ENCODE measurements around the gene ANKRD42.
"Not testable (repeated sequence)": the region's sequence is repeated elsewhere in the genome, so short reads cannot be mapped to it uniquely, and the experiment has no call there.

Gene ANKRD42

DNA sequence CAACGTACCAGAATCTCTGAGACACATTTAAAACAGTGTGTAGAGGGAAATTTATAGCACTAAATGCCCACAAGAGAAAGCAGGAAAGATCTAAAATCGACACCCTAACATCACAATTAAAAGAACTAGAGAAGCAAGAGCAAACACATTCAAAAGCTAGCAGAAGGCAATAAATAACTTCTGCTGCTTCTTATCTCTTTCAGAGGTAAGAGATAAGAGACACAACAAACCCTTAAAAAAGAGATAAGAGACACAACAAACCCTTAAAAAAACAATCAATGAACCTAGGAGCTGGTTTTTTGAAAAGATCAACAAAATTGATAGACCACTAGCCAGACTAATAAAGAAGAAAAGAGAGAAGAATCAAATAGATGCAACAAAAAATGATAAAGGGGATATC, 75.6 kb downstream of the ANKRD42 start:
- H3K27me3 ChIP-seq (ENCODE audit: insufficient read depth, low read length); H3K4me1 ChIP-seq (ENCODE audit: control insufficient read depth, insufficient read depth, low read length, unreplicated experiment); H3K4me3 ChIP-seq (ENCODE audit: low read depth, low read length); H3K79me2 ChIP-seq (ENCODE audit: control insufficient read depth, insufficient read depth, low read length, unreplicated experiment); H2AFZ ChIP-seq (ENCODE audit: low read length, unreplicated experiment); H3K27ac ChIP-seq (ENCODE audit: low read depth, low read length): not testable (repeated sequence)
- peaks cover 19% of the 10 kb centered on the region; the same call in 1 of the 2 replicates for H3K36me3 ChIP-seq (ENCODE audit: insufficient read depth, low read length)

DNA sequence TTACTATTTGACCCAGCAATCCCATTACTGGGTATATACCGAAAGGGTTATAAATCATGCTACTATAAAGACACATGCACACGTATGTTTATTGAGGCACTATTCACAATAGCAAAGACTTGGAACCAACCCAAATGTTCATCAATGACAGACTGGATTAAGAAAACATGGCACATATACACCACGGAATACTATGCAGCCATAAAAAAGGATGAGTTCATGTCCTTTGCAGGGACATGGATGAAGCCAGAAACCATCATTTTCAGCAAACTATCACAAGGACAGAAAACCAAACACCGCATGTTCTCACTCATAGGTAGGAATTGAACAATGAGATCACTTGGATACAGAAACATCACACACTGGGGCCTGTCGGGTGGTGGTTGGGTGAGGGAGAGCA, 78.2 kb downstream of the ANKRD42 start:
- peaks cover 14% of the 10 kb centered on the region; the same call in 1 of the 2 replicates for H3K36me3 ChIP-seq (ENCODE audit: insufficient read depth, low read length)
- H3K27me3 ChIP-seq (ENCODE audit: insufficient read depth, low read length); H3K27ac ChIP-seq (ENCODE audit: low read depth, low read length); H3K79me2 ChIP-seq (ENCODE audit: control insufficient read depth, insufficient read depth, low read length, unreplicated experiment); H3K4me1 ChIP-seq (ENCODE audit: control insufficient read depth, insufficient read depth, low read length, unreplicated experiment); H3K4me3 ChIP-seq (ENCODE audit: low read depth, low read length); H2AFZ ChIP-seq (ENCODE audit: low read length, unreplicated experiment): not testable (repeated sequence)

DNA sequence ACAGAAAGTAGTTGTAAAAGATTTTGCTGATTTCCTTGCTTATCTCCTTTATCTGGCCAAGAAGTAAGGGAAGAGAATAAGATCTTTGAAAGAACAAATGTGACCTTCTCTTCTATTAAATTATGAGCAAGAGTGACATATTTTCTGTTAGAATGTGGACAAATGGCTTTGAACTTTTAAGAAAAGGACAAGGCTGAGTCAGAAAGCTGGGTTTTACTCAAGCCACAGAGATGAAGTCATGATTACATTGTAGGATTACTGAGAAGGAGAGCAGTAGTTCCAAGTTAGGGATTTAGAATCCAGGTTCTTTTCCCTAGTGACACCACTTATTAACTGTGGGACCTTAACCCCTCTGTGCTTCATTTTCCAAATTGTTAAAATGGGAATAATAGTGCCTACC, 79.1 kb downstream of the ANKRD42 start:
- H3K27ac ChIP-seq (ENCODE audit: low read depth, low read length) = peak overlapping the region; percentile 60
- no peaks in the 10 kb centered on the region for H3K79me2 ChIP-seq (ENCODE audit: control insufficient read depth, insufficient read depth, low read length, unreplicated experiment)

DNA sequence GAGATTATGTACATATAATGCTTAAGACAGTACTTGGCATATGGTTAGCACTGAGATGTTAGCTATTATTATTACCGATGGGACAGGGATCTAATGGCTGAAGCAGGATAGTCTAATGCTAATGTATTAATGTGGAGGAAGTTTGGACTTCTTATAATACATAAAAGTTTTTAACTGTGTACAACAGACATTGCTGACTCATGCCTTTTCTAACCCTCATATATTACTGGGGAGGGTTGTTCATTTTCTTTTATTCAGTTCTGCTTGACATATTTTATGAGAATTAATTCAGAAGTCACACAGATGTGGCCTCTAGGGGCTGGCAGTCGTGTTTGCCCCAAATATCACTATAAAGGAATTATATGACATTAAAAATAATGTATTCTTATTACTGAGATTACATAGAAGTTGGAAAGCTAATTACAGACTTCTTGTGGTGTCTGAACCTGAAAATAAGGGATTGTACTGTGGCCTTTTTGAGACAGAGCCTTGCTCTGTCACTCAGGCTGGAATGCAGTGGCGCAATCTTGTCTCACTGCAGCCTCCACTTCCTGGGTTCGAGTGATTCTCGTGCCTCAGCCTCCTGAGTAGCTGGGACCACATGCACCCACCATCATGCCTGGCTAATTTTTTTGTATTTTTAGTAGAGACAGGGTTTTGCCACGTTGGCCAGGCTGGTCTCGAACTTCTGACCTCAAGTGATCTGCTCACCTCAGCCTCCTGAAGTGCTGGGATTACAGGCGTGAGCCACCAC, 82.6 kb downstream of the ANKRD42 start:
- H3K4me1 ChIP-seq (ENCODE audit: control insufficient read depth, insufficient read depth, low read length, unreplicated experiment) = peaks cover 11% of the 10 kb centered on the region
- peaks cover 12% of the 10 kb centered on the region for H3K79me2 ChIP-seq (ENCODE audit: control insufficient read depth, insufficient read depth, low read length, unreplicated experiment)
- H3K27me3 ChIP-seq (ENCODE audit: insufficient read depth, low read length) = no peaks in the 10 kb centered on the region
- H3K4me3 ChIP-seq (ENCODE audit: low read depth, low read length) = no peak overlapping the region
- H3K36me3 ChIP-seq (ENCODE audit: insufficient read depth, low read length) = peaks cover 20% of the 10 kb centered on the region
- no peak overlapping the region for H2AFZ ChIP-seq (ENCODE audit: low read length, unreplicated experiment)
- no peak overlapping the region for H3K27ac ChIP-seq (ENCODE audit: low read depth, low read length)

More for the DNA sequence above, 79.1 kb downstream of the ANKRD42 start:
- Histone ChIP-seq H3K27me3 (ENCODE audit: insufficient read depth, low read length) (no peaks in the 10 kb centered on the region), H3K4me1 (ENCODE audit: control insufficient read depth, insufficient read depth, low read length, unreplicated experiment) (peaks cover 7% of the 10 kb centered on the region), H2AFZ (ENCODE audit: low read length, unreplicated experiment) (no peak overlapping the region), H3K36me3 (ENCODE audit: insufficient read depth, low read length) (peaks cover 20% of the 10 kb centered on the region; the same call in 1 of the 2 replicates), H3K4me3 (ENCODE audit: low read depth, low read length) (no peak overlapping the region)

DNA sequence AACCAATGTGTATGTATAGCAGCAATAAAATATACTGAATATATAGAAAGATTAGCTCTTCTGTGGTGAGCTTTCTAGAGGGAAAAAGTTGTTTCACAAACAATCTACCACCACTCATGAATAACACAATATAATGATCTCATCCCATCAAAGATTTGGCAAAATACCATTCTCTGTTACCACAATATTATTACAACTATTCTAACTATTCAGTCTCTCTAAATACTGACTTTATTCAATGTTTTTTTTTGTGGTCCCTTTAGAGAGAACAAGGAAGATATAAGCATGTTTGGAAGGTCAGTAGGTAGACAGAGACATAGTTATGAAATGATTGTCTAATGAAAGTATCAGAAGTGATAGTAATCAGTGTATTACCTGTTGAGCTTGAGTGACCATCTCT, 84.8 kb downstream of the ANKRD42 start:
- peaks cover 27% of the 10 kb centered on the region for H3K79me2 ChIP-seq (ENCODE audit: control insufficient read depth, insufficient read depth, low read length, unreplicated experiment)
- no peaks in the 10 kb centered on the region for H3K27me3 ChIP-seq (ENCODE audit: insufficient read depth, low read length)
- H3K4me3 ChIP-seq (ENCODE audit: low read depth, low read length) = no peak overlapping the region
- no peak overlapping the region for H2AFZ ChIP-seq (ENCODE audit: low read length, unreplicated experiment)
- peaks cover 9% of the 10 kb centered on the region for H3K4me1 ChIP-seq (ENCODE audit: control insufficient read depth, insufficient read depth, low read length, unreplicated experiment)
- peaks cover 10% of the 10 kb centered on the region for H3K36me3 ChIP-seq (ENCODE audit: insufficient read depth, low read length)
- H3K27ac ChIP-seq (ENCODE audit: low read depth, low read length) = peak overlapping the region; percentile 12; the same call in 1 of the 2 replicates

DNA sequence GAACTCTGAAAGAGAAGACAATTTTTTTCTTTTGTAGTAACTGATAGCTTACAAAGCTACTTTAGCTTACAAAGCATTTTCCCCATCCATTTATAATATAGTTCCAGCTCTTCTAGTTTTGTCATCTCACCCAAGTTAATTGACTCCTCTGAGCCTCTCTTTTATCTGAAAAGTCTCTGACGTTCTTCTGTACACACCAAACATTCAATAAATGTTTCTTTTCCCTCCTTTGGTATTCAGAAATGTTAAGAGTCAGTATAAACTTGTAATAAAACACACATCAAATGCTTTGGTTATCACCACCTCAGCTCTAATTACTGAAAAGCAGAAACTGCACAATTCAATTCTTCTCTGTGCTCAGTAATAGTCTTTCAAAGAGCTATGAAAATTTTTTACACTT, 86.7 kb downstream of the ANKRD42 start:
- peaks cover 6% of the 10 kb centered on the region for H3K36me3 ChIP-seq (ENCODE audit: insufficient read depth, low read length)
- H3K79me2 ChIP-seq (ENCODE audit: control insufficient read depth, insufficient read depth, low read length, unreplicated experiment) = peaks cover 46% of the 10 kb centered on the region
- no peak overlapping the region for H2AFZ ChIP-seq (ENCODE audit: low read length, unreplicated experiment)
- H3K27ac ChIP-seq (ENCODE audit: low read depth, low read length) = no peak overlapping the region
- H3K4me3 ChIP-seq (ENCODE audit: low read depth, low read length) = no peak overlapping the region
- H3K27me3 ChIP-seq (ENCODE audit: insufficient read depth, low read length) = no peaks in the 10 kb centered on the region
- H3K4me1 ChIP-seq (ENCODE audit: control insufficient read depth, insufficient read depth, low read length, unreplicated experiment) = peaks cover 21% of the 10 kb centered on the region

DNA sequence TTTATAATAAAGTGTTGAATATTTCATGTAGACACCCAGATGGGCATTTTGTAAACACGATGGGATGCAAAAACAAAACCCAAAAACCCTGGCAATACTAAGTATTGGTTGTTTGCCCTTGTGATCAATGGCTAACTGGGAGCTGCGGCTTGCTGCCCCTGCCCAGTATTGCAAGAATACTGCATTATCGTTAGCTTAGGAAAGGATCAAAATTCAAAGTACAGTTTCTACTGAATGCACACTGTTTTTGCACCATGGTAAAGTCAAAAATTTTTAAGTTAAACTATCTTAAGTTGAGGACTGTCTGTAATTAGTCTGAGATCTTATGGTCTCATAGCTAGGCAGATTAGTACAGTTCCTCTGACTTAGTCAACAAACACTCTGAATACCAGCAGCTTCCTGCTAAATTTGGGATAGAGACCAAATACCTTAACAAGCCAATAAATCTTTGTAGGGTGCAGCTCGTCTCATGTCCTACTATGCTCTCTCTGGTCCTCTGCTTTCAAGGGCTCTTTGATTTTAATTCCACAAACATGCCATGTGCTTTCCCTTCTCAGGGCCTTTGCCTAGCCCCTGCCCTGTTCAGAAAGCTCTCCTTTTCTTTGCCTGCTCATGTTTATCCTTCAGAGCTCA, 88.7 kb downstream of the ANKRD42 start:
- H3K4me1 ChIP-seq (ENCODE audit: control insufficient read depth, insufficient read depth, low read length, unreplicated experiment) = peaks cover 21% of the 10 kb centered on the region
- no peaks in the 10 kb centered on the region for H3K27me3 ChIP-seq (ENCODE audit: insufficient read depth, low read length)
- H3K27ac ChIP-seq (ENCODE audit: low read depth, low read length) = no peak overlapping the region
- peaks cover 48% of the 10 kb centered on the region for H3K79me2 ChIP-seq (ENCODE audit: control insufficient read depth, insufficient read depth, low read length, unreplicated experiment)
- no peak overlapping the region for H2AFZ ChIP-seq (ENCODE audit: low read length, unreplicated experiment)
- peaks cover 1% of the 10 kb centered on the region for H3K36me3 ChIP-seq (ENCODE audit: insufficient read depth, low read length)
- no peak overlapping the region for H3K4me3 ChIP-seq (ENCODE audit: low read depth, low read length)

DNA sequence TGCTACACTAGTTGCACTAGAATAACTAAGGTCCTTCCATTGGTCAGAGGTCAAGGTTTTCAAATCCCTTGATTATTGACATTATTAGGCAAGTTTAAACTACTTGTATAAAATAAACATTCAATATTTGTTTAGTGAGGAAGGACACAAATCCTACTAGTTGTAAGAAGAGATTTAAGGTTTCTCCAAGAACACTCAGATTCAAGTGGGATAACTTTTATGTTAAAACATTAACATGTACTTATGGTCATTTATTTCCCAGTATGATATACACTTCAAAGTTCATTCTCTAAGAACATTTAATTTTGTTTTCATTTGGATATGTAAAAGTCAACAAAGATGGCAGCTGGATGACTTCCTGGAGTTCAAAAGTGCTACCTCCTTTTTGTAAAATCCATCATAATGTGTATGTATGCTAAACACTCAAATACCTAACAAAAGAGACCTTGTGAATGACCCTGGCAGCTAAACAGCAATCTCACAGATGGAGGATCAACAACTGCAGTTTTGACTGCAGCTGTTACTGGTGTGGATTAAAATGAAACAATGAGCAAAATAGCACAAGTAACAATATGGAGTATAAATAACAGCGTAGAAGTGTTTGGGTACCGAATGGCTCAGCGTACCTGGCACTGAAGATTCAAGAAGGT, 91.1 kb downstream of the ANKRD42 start:
- peak overlapping the region; percentile 88 for H3K4me3 ChIP-seq (ENCODE audit: low read depth, low read length)
- no peaks in the 10 kb centered on the region for H3K27me3 ChIP-seq (ENCODE audit: insufficient read depth, low read length)
- no peaks in the 10 kb centered on the region; the same call in none of the 2 replicates for H3K36me3 ChIP-seq (ENCODE audit: insufficient read depth, low read length)
- H2AFZ ChIP-seq (ENCODE audit: low read length, unreplicated experiment) = peak overlapping the region; percentile 76
- H3K27ac ChIP-seq (ENCODE audit: low read depth, low read length) = peak overlapping the region; percentile 88
- peaks cover 16% of the 10 kb centered on the region for H3K4me1 ChIP-seq (ENCODE audit: control insufficient read depth, insufficient read depth, low read length, unreplicated experiment)
- H3K79me2 ChIP-seq (ENCODE audit: control insufficient read depth, insufficient read depth, low read length, unreplicated experiment) = peaks cover 48% of the 10 kb centered on the region

DNA sequence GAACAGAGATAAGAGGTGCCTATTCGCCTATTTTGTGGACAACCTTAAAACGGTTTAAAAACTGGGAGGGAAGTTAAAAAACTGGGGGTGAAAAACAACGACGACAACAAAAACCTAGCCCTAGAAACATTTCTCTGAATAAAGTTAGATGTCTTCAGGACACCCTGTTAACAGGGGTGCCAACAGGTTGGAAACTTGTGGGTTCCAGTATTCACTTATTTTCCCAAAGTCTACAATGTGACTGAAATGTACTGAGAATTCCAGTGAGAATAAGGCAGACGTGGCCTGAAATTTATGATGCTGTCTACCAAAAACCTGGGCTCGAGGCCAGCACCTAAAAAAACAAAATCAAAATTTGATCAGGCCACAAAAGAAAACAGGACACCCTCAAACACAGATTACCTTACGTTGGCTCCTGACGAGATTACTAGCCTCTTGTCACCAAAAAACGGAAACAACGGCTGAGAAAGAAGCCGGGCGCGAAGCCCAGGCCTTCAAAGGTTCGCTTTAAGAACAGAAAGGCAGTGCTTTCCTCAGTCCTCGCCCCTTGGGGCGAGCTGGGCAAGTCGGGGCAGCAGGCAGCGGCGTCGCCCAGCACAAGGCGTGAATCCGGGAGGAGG, 91.7 kb downstream of the ANKRD42 start:
- H3K27me3 ChIP-seq (ENCODE audit: insufficient read depth, low read length) = no peaks in the 10 kb centered on the region
- H3K4me3 ChIP-seq (ENCODE audit: low read depth, low read length) = peak overlapping the region; percentile 88
- H3K27ac ChIP-seq (ENCODE audit: low read depth, low read length) = peak overlapping the region; percentile 88
- H2AFZ ChIP-seq (ENCODE audit: low read length, unreplicated experiment) = peak overlapping the region; percentile 76
- H3K36me3 ChIP-seq (ENCODE audit: insufficient read depth, low read length) = no peaks in the 10 kb centered on the region; the same call in none of the 2 replicates
- peaks cover 44% of the 10 kb centered on the region for H3K79me2 ChIP-seq (ENCODE audit: control insufficient read depth, insufficient read depth, low read length, unreplicated experiment)
- H3K4me1 ChIP-seq (ENCODE audit: control insufficient read depth, insufficient read depth, low read length, unreplicated experiment) = peaks cover 16% of the 10 kb centered on the region

DNA sequence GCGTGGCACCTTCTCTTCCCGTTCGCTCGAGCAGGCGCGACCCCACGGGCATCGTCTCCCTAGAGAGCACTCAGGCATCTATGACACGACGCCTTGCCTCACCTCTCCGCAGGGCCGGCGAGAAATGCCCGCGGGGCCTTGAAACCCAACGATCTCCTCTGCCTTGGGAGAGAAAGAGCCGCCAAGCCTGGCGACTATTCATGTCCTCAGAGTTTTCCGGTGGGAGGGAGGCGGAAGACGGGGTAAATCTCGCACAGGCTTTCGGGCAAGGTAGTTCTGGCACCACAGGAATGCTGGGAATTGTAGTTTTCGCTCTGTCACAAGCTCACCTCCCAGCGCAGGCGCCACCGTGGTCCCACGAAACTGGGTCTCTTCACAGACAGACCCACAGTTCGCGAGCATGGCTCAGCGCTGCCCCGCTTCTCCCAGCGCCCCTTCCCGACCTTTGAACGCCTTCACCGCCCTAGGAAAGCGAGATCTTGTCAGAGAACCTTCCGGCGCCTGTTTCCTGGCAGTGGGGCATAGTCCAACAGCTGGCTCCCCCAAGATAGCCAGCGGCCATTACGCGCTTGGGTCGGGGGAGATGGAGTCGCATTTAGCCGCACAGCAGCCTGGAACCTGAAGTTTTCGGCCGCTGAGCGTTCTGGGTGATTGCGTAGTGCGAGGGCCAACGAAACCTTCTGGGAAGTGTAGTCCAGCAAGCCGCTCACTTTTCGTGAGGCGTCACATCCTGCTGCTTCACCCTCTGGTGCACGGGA, 92.4 kb downstream of the ANKRD42 start, which contains the start of gene CCDC90B:
TSS of gene CCDC90B (minus strand) at position 597 of the 758 bp plus-strand sequence. CDS start at position 202, 395 bp downstream.
- peaks cover 16% of the 10 kb centered on the region for H3K4me1 ChIP-seq (ENCODE audit: control insufficient read depth, insufficient read depth, low read length, unreplicated experiment)

More for the DNA sequence above, 92.4 kb downstream of the ANKRD42 start, which contains the start of gene CCDC90B:
- peaks cover 37% of the 10 kb centered on the region for H3K79me2 ChIP-seq (ENCODE audit: control insufficient read depth, insufficient read depth, low read length, unreplicated experiment)
- no peaks in the 10 kb centered on the region; the same call in 1 of the 2 replicates for H3K36me3 ChIP-seq (ENCODE audit: insufficient read depth, low read length)
- H2AFZ ChIP-seq (ENCODE audit: low read length, unreplicated experiment) = peak within 1 kb of the TSS; percentile 93
- peak within 1 kb of the TSS; percentile 88 for H3K27ac ChIP-seq (ENCODE audit: low read depth, low read length)
- peak within 1 kb of the TSS; percentile 88 for H3K4me3 ChIP-seq (ENCODE audit: low read depth, low read length)
- no peaks in the 10 kb centered on the region for H3K27me3 ChIP-seq (ENCODE audit: insufficient read depth, low read length)
